HG03457 (cell line): ENCODE measurements around the gene LYRM4.

Experiments
- ATAC-seq: cut with Tn5 transposase; IDR thresholded peaks from one replicate; pipeline ENCODE4 v1.9.1; 2021; ENCODE audit warnings: moderate number of reproducible peaks; ENCODE audit not compliant: unreplicated experiment

LYRM4 gene

GRCh38 chr6:5260661-5261544 lies at the start of gene LYRM4, which contains the start of gene FARS2:
LYRM4 (minus strand) TSS chr6:5260950; CDS start chr6:5260733, 217 bp downstream.
FARS2 (plus strand) TSS chr6:5261513.
- peak; percentile 59 for ATAC-seq

DNA sequence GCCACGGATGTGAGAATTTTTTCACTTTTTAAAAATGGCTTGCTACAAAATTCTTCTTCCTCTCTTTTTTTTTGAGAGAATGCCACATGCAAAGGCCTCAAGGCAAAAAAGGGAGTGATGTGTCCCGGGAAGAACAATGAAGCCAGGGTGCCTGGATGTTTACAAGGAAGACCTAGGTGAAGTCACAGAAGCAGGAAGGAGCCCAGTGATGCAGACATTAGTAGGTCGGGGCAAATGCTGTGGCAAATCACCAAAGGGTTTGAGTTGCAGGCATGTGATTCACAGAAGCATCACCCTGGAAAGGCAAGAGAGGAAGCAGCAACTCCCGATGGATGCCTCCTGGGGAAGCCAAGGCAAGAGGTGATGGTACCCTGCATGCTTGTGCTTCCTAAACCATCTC lies 47.3 kb upstream of the LYRM4 start:
- no peak for ATAC-seq

DNA sequence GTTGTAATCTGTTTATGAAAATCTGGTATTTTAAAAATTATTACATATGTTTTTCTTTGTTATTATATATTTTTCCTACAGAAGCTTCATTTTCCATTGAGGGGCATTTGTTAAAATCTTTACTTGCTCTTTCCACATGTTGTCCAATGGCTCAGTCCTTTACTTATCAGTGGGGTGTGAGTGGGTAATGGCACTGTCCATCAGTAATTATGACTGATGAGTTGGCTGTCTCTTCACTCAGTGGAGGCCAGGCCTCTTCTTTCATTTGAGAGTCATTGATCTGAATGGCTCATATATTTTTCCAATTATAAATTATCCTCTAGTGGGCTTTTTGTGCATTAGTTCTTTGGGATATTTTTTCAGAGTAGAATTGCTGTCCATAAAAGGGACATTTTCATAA lies 46.3 kb upstream of the LYRM4 start:
- no peak for ATAC-seq

GRCh38 chr6:5305968-5306626 lies 45.3 kb upstream of the LYRM4 start:
- ATAC-seq: no peak

DNA sequence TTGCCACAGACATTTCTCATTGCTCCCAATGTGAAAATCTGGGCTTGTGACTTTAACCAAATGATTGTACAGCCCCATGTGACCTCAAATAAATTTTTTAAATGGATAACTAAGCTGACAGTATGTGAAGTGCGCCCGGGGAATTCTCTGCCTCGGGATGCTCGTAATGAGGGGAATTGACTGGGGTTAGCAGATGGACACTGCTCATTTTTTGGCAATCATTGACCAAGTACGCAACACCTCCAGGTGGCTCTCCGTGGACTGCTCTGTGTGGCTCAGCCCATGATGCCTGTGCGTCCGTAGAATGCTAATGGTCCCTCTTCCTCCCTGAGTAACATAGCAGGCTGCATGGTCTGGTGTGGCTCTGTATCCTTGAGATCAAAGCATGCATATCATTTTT lies 42.9 kb upstream of the LYRM4 start:
- ATAC-seq: no peak

DNA sequence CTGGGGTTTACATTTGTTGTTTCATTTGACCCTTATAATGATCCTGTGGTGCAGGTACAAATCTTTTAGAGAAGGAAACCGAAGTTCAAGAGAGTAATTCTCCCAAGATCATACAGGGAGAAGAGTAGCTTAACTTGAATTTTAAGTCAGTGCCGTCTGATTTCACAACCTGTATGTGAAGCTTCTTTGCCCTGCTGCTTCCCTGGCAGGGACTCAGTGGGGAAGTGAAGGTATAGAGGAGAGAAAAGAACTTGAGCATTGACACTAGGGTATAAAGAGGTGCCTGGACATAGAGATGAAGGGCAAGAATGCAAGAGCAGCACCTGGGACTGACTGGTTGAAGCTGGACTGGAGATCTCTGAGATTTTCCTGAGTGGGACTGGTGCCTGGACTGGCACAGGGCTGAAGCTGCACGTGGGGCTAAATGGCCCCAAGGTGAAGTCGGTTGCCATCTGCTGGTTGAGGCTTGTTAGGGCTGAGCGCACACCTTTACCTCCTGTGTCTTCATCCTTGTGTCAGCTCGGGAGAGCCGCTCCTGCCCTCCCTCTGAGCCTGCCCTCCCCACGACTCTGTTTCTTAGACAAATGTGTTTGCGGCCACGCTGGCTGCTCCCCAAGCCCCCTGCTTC lies 42.4 kb upstream of the LYRM4 start:
- peak; percentile 43 for ATAC-seq

DNA sequence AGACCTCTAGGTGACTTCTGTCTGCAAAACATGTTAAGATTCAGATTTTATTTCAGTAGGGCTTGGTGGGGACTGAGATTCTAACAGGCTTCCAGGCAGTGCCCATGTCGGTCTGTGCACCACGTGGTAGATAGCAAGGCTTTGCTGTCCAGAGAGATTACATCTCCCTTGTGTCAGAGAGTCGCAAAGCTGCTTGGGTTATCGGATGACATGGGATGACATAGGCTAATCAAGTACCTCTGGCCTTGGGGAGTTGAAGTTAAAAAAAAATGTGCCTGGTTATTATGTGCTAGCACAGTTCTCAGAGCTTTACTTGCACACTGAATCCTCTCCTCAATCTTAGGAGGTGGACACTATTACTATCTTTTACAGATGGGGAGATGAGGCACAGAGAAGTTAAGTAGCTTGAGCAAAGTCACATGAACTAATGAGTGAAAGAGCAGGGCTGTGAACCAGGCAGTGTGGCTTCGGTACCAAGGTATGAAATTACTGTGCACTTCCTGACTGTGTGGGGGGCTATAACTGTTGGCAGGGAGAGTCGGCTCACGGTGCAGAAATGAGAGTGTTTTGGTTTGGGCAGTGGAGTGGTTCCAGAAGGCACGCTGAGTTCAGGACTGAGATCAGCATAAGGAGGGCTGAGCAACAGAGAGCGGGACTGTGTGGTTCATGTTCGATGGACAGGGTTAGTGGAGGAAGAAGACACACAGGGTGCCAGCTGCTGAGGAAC lies 41.6 kb upstream of the LYRM4 start:
- ATAC-seq: peak; percentile 84

DNA sequence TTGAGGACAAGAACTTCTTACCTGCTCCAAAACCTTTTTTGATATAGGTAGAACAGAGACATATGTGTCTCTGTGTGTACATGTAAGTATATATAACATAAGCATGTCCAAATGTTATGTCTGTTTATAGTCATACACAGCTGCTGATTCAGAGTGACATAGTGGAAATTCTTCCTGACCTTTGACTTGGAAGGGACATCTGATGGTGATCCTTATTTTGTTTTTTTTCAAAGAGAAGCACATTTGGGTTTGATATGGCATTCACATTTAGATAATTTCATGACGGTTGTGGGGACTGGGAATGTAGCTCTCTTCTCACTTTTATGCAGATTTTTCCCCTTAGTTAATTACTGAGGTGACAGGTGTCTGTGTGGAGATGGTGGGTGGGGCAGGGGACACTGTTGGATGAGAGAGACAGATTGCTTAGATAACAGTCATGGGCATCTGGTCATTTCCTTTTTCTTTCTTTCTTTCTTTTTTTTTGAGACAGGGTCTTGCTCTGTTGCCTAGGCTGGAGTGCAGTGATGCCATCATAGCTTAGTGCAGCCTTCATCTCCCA lies 39.5 kb upstream of the LYRM4 start:
- no peak for ATAC-seq

DNA sequence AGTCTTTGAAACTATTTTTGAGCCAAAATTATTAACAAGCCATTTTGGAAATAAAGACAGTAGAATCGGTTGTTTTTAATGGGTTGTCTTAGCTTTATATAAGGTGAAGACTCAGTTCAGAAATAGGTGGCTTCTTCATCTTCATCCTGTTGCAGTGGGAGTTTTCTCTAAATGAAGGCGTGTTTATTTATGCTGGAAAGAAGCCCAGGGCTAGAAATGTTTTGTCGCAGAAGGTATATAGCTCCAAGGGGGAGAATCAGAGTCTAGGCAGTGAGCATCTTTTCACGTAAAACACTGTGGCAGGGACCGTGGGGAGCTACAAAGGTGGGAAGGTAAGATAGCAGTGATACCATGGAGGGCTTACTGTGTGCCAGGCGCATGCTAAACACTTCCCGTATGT lies 34.9 kb upstream of the LYRM4 start:
- ATAC-seq: no peak

DNA sequence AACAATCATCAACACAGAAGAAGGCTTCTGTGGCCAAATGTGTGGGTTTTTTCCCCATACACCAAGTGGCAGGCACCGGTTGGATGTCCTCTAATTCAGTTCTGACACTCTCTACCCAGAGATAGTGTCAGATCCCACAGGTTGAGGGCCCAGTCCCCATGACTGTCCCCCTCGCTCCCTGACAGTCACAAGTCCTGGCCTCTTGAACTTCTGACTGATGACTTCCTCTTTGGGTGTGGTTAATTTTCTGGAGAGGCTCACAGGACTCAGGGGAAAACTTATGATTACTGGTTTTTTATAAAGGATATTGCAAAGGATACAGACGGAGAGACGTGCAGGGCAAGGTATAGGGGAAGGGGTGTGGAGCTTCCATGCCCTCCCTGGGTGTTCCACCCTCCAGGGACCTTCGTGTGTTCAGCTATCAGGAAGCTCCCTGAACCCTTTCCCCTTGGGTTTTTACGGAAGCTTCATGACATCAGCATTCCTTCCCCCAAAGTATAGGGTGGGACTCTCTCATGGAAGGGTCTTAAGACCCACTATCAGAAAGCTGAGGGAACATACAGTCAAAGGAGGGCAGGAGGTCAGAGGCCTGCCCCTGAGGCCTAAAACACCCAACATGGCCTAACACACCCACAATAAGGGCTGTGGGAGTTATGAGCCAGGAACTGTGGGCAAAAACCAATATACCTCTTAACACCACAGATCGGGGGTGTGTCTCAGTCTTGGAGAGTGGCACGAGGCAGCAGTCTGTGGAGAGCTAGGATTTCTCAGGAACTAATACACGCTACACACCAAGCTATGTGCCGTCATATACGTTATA lies 33.9 kb upstream of the LYRM4 start:
- ATAC-seq: no peak

DNA sequence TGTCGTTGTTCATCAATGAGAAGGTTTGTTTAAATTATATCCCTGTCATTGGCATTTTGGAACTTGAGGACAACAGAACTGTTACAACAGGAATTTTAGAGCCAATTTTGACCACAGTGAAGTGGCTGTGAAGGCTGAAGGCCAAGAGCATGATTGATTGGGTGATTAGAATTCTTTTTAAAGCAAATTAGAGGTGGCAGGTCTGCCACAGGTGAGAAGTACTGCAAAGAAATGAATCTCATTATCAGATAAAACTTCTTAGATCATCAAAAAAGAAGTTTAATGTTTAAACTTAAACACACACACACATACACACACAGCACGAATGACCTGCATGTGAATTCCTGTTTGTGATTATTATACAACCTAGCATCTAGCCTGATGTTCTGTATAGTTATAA lies 32.9 kb upstream of the LYRM4 start:
- ATAC-seq: no peak

GRCh38 chr6:5292154-5292553 lies 31.4 kb upstream of the LYRM4 start:
- ATAC-seq: no peak

- ATAC-seq: no peak
Observed at GRCh38 chr6:5290500-5290899, 29.8 kb upstream of the LYRM4 start.

- ATAC-seq: no peak
Observed at GRCh38 chr6:5290097-5290496, 29.3 kb upstream of the LYRM4 start.

GRCh38 chr6:5287966-5288297 lies 27.2 kb upstream of the LYRM4 start:
- ATAC-seq: no peak

DNA sequence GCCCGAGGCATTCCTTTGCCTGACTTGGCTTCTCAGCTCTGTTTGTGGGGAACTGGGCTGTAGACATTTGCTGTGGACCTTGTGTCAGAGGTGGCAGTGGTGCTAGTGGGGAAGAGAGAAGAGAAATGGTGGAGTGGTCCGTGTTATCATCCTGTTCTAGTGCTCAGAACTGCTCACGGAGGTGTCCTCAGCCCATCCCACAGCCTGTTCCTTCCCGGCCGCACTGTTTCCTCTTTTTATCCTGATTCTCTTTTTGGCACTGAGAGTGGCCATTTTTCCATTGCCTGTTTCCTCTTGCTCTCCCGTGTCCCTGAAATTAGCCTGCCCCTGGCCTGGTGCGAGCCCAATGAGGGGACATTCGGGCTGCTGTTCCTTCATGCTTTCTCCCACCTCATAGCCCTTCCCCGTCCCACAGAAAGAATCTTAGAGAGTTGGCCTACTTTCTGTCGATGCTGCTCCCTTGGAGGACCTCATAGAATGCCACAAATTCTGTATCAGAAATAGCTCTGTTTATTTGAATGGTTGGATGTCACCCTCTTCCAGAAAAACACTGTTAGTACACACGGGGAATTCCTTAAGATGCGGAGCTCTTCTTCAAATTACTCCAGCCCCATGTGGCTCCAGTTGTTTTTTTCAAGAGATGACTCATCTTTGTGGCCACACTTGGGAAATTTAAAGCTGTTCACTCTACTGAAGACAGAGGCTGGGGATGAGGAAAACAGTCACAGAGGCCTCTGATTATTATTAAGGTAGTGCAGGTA lies 26.6 kb upstream of the LYRM4 start:
- no peak for ATAC-seq

DNA sequence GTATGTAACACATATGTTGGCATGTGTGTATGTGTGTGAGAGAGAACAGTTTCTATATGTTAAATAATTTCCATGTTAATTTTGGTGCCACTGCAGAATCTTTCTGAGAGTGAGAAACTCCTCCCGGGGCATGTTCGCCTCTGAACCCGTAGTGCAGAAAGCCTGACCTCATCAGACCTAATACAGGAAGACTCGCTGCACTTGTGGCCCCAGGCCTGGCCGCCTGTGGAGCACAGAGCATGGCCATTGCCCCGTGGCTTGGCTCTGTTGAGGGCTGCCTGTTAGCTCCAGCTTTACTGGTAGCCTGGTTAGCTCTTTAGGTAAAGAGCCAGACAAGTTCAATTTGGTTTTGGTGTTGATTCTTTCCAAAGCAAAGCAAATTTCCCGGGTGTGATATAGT lies 26.0 kb upstream of the LYRM4 start:
- ATAC-seq: no peak

GRCh38 chr6:5285526-5285925 lies 24.8 kb upstream of the LYRM4 start:
- ATAC-seq: no peak

DNA sequence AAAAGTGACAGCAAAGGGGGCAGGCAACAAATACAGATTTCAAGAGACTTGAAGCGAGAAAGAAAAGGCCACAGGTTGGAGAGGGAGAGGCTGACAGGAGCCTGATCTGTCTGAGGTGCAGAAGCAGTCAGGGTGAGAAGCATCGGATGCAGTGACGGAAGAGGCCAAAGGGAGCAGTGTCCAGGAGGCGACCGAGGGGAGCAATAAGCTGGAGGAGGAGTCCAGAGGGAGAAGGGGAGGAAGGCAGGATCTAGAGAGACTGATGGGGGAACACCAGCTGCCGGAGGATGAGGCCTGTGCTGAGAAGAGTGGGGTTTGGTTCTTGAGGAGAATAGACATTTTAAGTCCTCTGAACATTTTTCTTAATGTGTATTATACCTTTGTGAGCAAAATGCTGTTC lies 24.3 kb upstream of the LYRM4 start:
- ATAC-seq: no peak
